Right lobe of liver (tissue), 6 donors: ENCODE data around the gene PHKG1. TPM values are rescaled to one million over a fixed set of nuclear protein-coding genes. Genes with fewer than 3 reads are reported as not detected.

ENCODE experiments used
- ATAC-seq, 4 donors: fragments of 200-7000 bp; cut with Tn5 transposase; one replicate each; pipeline ENCODE4 v1.9.1; 2020; ENCODE audit warnings: mild to moderate bottlenecking in 4 of 4, moderate library complexity in 4 of 4
- DNase-seq, 3 donors: peaks; one replicate each; pipeline ENCODE4 v3.0.0-alpha.2; 2020
- H3K27ac ChIP-seq, 3 donors: fragments of 200-600 bp; one replicate each; pipeline ENCODE4 v1.8.0; 2022
- H3K27me3 ChIP-seq, 2 donors: fragments of 200-600 bp; one replicate each; pipeline ENCODE4 v1.8.0; 2022
- H3K36me3 ChIP-seq, 4 donors: fragments of 200-600 bp; sonication (generic) in 1 of 4; one replicate each; pipeline versions ENCODE4 v1.5.1 to v1.8.0; 2017 to 2022; ENCODE audit warnings: control low read depth in 1 of 4
- H3K4me1 ChIP-seq, 4 donors: fragments of 200-600 bp; sonication (generic) in 1 of 4; one replicate each; pipeline versions ENCODE4 v1.5.1 to v1.8.0; 2017 to 2022; ENCODE audit warnings: control low read depth in 1 of 4
- H3K4me3 ChIP-seq, 3 donors: fragments of 200-600 bp; one replicate each; pipeline ENCODE4 v1.8.0; 2022
- H3K9me3 ChIP-seq, 4 donors: fragments of 200-600 bp; sonication (generic) in 1 of 4; one replicate each; pipeline versions ENCODE4 v1.5.1 to v1.8.0; 2017 to 2022; ENCODE audit warnings: control low read depth in 1 of 4
- POLR2A ChIP-seq: fragments of 450-650 bp; IDR thresholded peaks from one replicate; pipeline ENCODE4 v1.6.1; 2017; ENCODE audit warnings: antibody characterized with exemption, mild to moderate bottlenecking
- WGBS: methylation state at CpG from one replicate; pipeline ENCODE4 v1.1.6; 2018; ENCODE audit warnings: low coverage, low lambda C conversion rate; ENCODE audit not compliant: insufficient coverage; ENCODE audit errors: missing lambda C conversion rate; 5-methylcytosine and 5-hydroxymethylcytosine counted together
- intact Hi-C, 2 donors: fragments of 100-400 bp; cut with DNase I; formaldehyde crosslinking; loops; one replicate each; pipeline versions ENCODE4 v1.11.2 to v1.14.1; 2022
- small RNA-seq, 2 experiments: library from RNA; depleted of rRNA; stranded (forward); fragments of <200 nt; gene quantifications; one replicate each; pipeline ENCODE3, GENCODE V24; 2016
- total RNA-seq, 6 experiments: library from RNA; depleted of rRNA in 2 of 6; stranded (reverse); fragments of >200 nt in 2 of 6; fragmentation: NEBNext Ultra II Directional in 3 of 6; extraction: Animal tissue kit (Norgen Biotek cat#: 25700) in 3 of 6; gene quantifications; one replicate each; pipeline versions ENCODE4 v1.1.0 to v1.2.4, GENCODE V29; 2016 to 2023
- TF ChIP-seq, protein P1 (sequence below), 4 donors: fragments of 200-600 bp in 3 of 4; fragments of 450-650 bp in 1 of 4; IDR thresholded peaks; one replicate each; pipeline versions ENCODE4 v1.5.1 to v1.8.0; 2016 to 2022; ENCODE audit warnings: antibody characterized with exemption in 4 of 4, mild to moderate bottlenecking in 2 of 4
- donor health status: DM: no; HTN: yes; CAD: no.
- donor health status: DM: no; HTN: no; CAD: no.
- donor health status: DM: no; HTN: no; CAD: no.
- donor health status: DM: no; HTN: yes; CAD: no.
- donor health status: DM: no; HTN: yes; CAD: no.

The PHKG1 gene
- total RNA-seq, 6 experiments from 2014 or later, result 0.12 to 1.6 (median 0.20) TPM; not detected in 1

DNA sequence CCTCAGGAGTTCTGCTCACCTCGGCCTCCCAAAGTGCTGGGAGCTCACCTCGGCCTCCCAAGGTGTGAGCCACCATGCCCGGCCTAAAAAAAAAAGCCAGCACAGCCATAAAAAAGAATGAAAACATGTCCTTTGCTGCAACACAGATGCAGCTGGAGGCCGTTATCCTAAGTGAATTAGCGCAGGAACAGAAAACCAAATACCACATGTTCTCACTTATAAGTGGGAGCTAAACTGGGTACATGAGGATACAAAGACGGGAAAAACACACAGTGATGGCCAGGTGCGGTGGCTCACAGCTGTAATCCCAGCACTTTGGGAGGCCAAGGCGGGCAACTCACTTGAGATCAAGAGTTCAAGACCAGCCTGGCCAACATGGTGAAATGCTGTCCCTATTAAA is 62.4 kb downstream of the PHKG1 start:
- no peak for DNase-seq
- 96% methylated on average over 5 of the region's 8 CpGs for WGBS
- ATAC-seq, result no peak
- Histone ChIP-seq H3K4me3 (no peak overlapping the region), H3K9me3 (no peaks in the 10 kb centered on the region), H3K27me3 (no peaks in the 10 kb centered on the region), H3K4me1 (peaks cover 0 to 20% (median 9%) of the 10 kb centered on the region in 4 donors), H3K27ac (peak overlapping the region in 1 of 3 donors; percentile 67), H3K36me3 (no peaks in the 10 kb centered on the region)
- no peak for TF ChIP-seq POLR2A
- TF ChIP-seq, protein P1, sequence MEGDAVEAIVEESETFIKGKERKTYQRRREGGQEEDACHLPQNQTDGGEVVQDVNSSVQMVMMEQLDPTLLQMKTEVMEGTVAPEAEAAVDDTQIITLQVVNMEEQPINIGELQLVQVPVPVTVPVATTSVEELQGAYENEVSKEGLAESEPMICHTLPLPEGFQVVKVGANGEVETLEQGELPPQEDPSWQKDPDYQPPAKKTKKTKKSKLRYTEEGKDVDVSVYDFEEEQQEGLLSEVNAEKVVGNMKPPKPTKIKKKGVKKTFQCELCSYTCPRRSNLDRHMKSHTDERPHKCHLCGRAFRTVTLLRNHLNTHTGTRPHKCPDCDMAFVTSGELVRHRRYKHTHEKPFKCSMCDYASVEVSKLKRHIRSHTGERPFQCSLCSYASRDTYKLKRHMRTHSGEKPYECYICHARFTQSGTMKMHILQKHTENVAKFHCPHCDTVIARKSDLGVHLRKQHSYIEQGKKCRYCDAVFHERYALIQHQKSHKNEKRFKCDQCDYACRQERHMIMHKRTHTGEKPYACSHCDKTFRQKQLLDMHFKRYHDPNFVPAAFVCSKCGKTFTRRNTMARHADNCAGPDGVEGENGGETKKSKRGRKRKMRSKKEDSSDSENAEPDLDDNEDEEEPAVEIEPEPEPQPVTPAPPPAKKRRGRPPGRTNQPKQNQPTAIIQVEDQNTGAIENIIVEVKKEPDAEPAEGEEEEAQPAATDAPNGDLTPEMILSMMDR (IDR thresholded peaks at IDR 0.05), result no peak
- intact Hi-C loops, result no loop called here

Small RNA genes lying within 50 kb of the gene (small RNA-seq; reads per million reads assigned to genes)
- gene SNORA15 (0 reads per million in 2 experiments), gene SNORA22B (0.39 to 1.1 reads per million in 2 experiments)

Other genes with a start within 250 kb of the PHKG1 start
- gene SEPTIN14, start 230.2 kb downstream of the PHKG1 start, total RNA-seq, result not detected
- gene ZNF713, start 205.5 kb downstream of the PHKG1 start, total RNA-seq, result 1 to 10 TPM in 4 of 6 experiments, under 1 TPM in 2; 0.87 to 2.5 (median 1.1) TPM
- 10 to 100 TPM in 2 of 6 experiments, 1 to 10 TPM in 4; 8.1 to 21.7 (median 9.8) TPM for gene MRPS17, start 141.1 kb downstream of the PHKG1 start, total RNA-seq
- gene NIPSNAP2, start 128.4 kb downstream of the PHKG1 start, total RNA-seq, result 10 to 100 TPM in 3 of 6 experiments, 1 to 10 TPM in 3; 7.0 to 15.9 (median 10.3) TPM
- 10 to 100 TPM in 3 of 6 experiments, 1 to 10 TPM in 3; 5.3 to 32.2 (median 9.7) TPM for gene PSPH, start 41.5 kb downstream of the PHKG1 start, total RNA-seq
- gene CCT6A, start 41.2 kb downstream of the PHKG1 start, total RNA-seq, result 10 to 100 TPM; 24.5 to 88.7 (median 45.6) TPM
- 10 to 100 TPM; 76.9 to 92.4 (median 86.5) TPM for gene SUMF2, start 28.7 kb downstream of the PHKG1 start, total RNA-seq
- gene CHCHD2, start 13.5 kb upstream of the PHKG1 start, total RNA-seq, result 100 to 1,000 TPM; 148 to 277 (median 174) TPM
- gene NUPR2, start 23.5 kb upstream of the PHKG1 start, total RNA-seq, result not detected